Ramos (cell line): ENCODE measurements around the gene CDK11A.
"Not testable (repeated sequence)": the region's sequence is repeated elsewhere in the genome, so short reads cannot be mapped to it uniquely, and the experiment has no call there.

Experiments
- in situ Hi-C: fragments of 300-500 bp; cut with MboI; formaldehyde crosslinking; loops from one replicate; pipeline ENCODE4 v1.14.3; 2022; ENCODE audit warnings: low sequenced_read_pairs; ENCODE audit not compliant: unreplicated experiment

The CDK11A gene

DNA sequence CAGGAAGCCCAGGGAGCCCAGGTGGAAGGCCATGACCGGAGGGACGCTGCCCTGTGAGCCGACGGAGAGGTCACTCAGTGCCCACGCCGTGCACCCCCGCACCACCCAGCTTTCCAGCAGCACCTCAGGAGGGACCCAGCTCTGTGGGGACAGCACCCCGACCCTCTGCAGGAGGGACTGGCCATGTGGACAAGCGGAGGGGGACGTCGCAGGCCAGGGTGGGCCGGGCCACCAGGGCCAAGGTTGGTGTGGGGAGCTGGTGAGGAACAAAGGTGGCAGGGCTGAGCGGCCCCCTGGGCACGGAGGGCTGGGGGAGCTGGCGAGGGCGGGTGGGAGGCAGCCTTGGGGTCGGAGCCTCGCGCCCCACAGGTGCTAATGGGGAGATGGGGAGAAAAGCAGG lies 31.3 kb upstream of the CDK11A start:
- in situ Hi-C loops: no loop called here

- in situ Hi-C loops: no loop called here
Measured at GRCh38 chr1:1754051-1754815, 30.1 kb upstream of the CDK11A start.

DNA sequence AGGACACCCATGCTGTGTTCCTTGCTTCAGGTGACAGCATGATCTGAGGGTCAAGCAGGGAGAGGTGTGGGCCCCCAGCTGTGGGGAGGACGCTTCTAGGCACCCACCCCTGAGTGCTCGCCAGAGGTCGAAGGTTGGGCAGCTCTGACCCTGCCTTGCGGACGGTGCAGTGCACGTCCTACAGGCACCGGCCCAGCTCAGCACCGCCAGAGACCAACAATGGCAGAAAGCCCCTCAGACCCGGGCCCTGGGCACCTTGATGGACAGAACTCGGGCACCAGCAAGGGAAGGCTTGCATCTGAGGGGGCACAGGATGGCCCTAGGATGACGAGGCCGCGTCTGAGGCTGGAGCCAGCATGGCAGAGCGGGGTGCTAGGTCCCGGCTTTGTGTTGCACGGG lies 29.4 kb upstream of the CDK11A start:
- in situ Hi-C loops: no loop called here

GRCh38 chr1:1752636-1753606 lies 28.8 kb upstream of the CDK11A start:
- in situ Hi-C loops: no loop called here

GRCh38 chr1:1752190-1752589 lies 28.0 kb upstream of the CDK11A start:
- in situ Hi-C loops: no loop called here

DNA sequence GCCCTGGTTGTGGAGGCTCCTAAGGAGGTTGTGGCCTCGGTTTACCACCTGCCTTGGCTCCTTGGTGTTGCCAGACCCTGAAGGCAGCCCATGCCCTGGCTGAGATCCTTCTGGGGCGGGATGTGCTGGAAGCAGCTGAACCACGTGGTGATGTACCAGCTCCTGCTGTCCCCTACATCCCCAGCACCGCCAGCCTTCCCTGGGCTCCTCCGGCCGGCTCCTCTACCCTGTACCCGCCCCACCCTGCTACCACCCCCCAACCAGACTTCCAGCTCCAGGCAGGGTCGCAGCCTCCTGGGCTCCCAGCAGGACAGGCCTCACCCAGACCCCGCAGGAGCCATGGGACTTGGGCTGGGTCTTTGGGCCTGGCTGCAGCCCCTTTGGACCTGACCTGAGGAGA lies 25.8 kb upstream of the CDK11A start:
- in situ Hi-C loops: not testable (repeated sequence)

DNA sequence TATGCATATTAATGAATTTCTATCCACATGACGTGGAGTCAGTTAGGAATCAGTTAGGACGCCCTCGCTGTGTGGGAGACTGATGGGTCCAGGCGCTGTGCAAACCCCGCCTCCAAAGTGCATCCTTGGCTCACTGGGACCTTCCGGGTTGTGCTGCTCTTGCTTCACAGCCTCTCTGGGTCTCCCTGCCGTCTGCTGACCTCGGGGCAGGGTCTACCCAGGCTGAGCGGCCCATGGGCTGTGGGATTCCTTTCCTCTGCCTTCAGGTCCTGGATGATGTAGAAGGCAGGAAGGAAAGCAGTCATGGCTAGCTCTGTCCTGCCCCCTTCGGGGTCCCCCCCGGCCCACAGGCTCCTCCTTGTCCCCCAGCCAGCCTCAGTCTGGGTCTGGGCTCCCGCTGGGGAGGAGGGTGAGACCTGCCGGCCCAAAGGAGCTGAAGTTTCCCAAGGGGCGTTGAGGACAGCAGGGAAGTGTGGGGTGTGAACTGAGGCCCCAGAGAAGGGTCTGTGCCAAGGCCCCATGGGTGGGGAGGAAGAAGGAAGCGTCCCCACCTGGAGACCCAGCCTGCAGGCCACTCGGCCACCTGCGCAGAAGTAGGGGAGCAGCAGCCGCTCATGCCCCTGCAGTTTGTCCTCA lies 24.6 kb upstream of the CDK11A start:
- in situ Hi-C loops: no loop called here

GRCh38 chr1:1746566-1746909 lies 22.4 kb upstream of the CDK11A start:
- in situ Hi-C loops: not testable (repeated sequence)

DNA sequence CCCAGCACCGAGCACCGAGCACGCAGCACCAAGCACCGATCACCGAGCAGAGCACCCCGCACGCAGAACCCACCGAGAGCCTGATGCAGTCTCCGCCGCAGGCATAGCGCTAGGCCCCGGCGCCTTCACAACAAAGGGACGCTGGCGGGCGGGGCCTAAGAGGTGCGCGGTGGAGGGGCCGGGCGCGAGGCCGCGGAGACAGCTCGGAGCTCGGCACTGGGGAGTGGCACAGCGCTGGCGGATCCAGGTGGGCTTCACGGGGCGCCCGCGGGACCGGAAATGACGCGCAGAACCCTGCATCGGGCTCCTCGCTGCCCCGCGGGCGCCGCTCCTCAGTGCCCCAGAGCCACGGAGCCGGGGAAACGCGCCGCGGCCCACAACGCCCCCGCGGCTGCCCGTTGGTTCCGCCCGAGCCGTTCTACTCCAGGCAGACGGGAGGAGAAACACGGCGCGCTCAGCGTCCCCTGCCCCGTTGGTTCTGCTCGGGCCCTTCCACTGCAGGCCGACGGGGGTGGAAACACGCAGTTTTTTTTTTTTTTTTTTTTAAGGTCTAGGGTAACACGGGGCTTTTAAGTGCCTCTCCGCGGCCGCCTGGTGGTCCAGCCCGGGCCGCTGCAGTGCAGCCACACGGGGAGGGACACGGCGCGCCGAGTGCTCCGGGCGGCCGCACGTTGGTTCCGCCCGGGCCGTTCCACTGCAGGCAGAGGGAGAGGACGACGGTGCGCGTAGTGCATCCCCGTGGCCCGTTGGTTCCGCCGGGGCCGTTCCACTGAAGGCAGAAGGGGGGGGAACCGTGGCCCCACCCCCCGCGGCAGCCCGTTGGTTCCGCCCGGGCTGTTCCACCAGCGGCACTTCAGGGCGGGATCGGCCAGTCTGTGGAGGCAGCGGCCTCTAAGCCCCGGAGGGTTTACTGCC lies 21.8 kb upstream of the CDK11A start:
- in situ Hi-C loops: not testable (repeated sequence)

GRCh38 chr1:1742529-1742928 lies 18.4 kb upstream of the CDK11A start:
- in situ Hi-C loops: not testable (repeated sequence)

- in situ Hi-C loops: not testable (repeated sequence)
Measured at GRCh38 chr1:1741013-1741412, 16.9 kb upstream of the CDK11A start.

DNA sequence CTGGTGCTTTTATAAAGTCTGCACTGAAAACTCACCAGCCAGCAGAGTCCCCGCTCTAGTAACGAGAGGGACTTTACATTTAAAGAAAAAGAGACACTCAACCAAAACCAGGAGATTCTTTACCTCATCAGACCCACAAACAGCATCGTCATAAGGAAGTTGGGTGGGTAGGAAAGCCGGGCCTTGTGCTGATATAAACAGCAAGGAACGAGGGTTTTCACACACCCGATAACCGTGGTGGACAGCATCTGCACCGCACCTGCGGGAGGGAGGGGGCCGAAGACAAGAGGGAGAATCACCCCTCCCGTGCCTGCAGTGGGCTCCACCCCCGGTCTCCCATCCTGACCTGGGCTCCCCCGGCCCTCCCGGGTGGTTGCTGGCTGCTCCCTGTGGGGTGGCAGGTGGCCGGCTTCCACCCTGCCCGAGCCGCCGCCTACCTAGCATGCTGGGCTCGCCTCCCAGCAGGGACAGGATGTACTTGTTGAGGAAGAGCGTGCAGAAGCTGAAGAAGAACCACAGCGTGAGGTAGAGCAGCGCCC lies 14.7 kb upstream of the CDK11A start:
- in situ Hi-C loops: not testable (repeated sequence)

GRCh38 chr1:1737675-1738590 lies 13.8 kb upstream of the CDK11A start:
- in situ Hi-C loops: not testable (repeated sequence)

DNA sequence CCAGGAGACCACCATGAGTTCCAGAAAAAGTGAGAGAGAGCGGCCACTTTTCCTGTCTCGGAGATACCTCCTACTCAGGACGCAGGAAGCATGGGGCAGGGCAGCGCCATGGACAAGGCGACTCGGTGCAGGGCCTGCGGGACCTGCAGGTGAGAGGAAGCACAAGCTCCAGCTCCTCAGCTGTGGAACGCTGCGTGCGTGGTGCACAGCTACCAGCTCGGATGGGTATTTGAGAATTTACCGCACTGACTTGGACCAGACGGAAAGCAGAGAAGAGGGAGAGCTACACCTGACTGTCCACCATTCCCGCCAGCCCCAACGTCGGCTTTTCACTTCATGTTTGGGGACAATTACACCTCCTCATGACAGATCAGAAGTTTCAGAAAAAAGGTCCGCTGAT lies 8.2 kb upstream of the CDK11A start:
- in situ Hi-C loops: no loop called here

GRCh38 chr1:1730870-1731269 lies 6.7 kb upstream of the CDK11A start:
- in situ Hi-C loops: no loop called here

- in situ Hi-C loops: not testable (repeated sequence)
Measured at GRCh38 chr1:1730230-1730629, 6.1 kb upstream of the CDK11A start.

DNA sequence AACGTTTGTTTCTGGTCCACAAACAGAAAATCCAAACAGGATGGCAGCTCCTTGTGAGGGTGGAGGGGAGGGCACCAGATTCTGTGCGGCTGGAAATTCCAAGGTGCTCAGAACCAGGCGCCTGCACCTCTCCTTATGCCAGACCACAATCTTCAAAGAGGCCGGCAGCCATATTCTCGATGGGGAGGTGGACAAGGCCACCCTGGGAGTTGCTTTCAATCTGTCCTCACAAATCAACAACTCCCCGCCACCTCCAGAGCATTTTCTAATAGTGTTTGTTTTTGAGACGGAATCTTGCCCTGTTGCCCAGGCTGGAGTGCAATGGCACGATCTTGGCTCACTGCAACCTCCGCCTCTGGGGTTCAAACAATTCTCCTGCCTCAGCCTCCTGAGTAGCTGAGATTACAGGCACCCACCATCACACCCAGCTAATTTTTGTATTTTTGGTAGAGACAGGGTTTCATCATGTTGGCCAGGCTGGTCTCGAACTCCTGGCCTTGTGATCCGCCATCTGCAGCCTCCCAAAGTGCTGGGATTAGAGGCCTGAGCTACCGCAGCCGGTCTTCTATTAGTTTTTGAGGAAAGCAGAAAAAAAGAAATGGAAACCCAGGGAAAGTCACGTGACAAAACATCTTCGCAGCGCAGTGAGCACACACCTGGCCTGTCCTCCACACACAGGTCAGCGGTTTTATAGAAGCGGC lies 5.1 kb upstream of the CDK11A start:
- in situ Hi-C loops: not testable (repeated sequence)
